NCI-H446 (cell line): ENCODE results near the gene PPP4R3B.
A peak's percentile ranks its signal among the peaks of the same experiment; 100 is the strongest.
"Not testable (repeated sequence)": the region's sequence is repeated elsewhere in the genome, so short reads cannot be mapped to it uniquely, and the experiment has no call there.

Source experiments
- DNase-seq, 2 experiments: peaks; one replicate each; lab custom pipeline; 2025; lab: John Stamatoyannopoulos, UW

The PPP4R3B gene

DNA sequence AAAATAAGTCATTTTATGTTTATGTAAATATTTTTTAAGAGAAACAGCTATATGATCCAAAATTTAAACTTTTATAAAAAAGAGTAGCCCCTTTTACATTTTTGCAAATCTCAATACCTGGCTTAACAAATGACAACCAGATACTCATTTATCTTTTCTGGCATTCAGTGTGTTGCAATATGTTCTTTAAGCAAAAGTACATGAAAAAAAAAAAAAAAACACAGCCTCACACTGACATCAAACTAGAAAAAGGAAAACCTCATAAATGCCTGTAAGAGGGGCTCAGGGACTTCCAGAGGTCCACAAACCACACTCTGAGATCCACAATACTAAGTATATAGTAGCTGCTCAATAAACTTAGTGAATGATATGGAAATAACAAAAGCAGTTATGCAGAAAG lies 21.9 kb downstream of the PPP4R3B start:
- no peak for DNase-seq

DNA sequence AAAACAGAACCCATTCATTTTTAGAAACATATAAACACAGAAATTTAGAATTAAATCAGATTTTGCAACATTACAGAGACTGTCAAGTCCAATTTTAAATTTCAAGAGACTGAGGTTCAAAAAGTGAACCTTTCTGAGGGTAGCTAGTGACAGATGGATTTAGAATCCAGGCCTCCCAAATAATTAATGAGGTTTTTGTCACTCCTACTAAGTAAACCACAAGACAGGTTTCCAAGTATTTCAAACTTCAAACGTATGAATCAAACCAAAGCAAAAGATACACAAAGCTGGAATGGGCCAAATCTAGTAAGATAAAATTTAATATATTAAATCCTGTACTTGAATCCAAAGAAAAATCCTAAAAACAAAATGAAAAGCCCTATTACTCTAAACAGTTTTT lies 25.3 kb downstream of the PPP4R3B start:
- DNase-seq = no peak

DNA sequence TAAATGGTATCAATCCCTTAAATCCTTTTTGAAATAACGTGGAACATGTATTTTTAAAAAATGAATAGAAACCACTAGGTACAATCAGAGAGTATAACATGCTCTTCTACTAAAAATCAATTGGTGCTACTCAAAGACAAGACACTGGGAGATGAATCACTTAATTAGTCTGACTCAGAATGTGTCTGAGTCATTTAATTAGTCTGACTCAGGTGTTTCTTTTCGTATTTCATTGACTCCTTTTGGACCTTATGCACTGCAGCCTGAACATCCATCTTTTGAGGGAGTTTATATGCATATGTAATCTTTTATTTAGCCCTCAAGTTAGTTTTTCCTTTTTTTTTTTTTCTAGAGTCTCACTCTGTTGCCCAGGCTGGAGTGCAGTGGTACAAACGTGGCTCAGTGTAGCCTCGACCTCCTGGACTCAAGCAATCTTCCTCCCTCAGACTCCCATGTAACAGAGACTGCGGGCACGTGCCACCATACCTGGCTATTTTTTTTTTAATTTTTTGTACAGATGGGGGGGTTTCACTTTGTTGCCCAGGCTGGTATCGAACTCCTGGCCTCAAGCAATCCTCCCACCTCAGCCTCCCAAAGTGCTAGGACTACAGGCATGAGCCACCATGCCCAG lies 26.5 kb downstream of the PPP4R3B start:
- peak in 1 of 2 experiments; percentile 28 for DNase-seq

DNA sequence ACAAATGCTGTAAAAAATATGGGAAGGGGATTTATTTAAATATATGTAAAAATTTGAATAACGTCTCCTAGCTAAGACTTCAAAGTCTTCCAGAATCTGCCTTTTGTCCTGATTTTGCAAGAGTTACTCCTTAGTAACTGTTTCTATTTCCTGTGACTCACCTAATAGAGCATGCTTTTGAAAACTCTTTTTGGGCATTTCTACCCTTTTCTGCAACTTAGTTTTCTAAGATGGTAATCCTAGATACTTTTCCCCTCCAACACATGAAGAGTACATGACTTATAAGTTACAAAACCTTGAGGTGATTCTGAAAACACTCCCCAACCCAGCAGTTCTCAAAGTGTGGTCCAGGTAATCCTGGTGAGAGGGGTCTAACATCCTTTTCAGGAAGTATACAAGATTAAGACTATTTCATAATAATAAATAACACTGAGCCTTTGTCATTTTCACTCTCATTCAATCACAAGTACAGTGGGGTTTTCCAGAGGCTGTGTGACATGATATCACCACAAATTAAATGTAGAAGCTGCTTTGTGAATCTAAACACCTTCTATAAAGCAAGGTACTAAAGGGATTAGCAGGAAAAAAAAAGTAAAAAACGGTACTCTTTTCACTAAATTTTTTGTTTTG lies 31.9 kb downstream of the PPP4R3B start:
- DNase-seq = no peak

GRCh38 chr2:55581874-55582547 lies 35.4 kb downstream of the PPP4R3B start:
- DNase-seq = peak; percentile 17 to 22

DNA sequence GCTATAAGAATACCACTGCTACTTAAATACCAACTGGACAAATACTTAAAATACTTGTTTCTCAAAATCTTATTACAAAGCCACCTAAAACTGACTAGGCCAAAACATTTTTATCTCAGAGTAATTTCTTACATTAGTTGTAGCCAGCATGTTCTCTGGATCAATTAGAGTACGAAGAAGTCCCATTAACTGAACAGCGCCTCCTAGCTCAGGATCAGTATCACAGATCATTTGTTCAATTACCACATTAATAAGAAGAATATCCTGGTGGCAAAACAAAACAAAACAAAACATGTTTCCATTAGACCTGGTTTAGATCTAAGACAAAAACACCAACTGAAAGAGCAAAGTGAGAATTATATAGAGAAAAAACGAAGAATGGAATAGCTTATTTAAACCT lies 36.0 kb downstream of the PPP4R3B start:
- DNase-seq = peak in 1 of 2 experiments; percentile 4

DNA sequence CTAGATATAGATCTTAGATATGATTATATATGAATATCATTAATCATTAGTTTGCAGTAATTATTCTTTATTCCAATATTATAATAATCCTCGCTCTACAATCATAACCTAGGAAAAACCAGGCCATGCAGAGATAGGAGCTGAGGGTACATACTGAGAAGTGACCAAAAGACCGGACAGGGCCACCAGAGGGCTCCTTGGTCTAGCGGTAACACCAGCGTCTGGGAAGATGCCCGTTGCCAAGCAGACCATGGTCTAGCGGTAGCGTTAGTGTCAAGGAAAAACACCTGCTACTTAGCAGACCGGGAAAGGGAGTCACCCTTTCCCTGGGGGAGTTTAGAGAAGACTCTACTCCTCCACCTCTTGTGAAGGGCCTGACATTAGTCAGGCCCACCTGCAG lies 48.4 kb downstream of the PPP4R3B start:
- not testable (repeated sequence) for DNase-seq

DNA sequence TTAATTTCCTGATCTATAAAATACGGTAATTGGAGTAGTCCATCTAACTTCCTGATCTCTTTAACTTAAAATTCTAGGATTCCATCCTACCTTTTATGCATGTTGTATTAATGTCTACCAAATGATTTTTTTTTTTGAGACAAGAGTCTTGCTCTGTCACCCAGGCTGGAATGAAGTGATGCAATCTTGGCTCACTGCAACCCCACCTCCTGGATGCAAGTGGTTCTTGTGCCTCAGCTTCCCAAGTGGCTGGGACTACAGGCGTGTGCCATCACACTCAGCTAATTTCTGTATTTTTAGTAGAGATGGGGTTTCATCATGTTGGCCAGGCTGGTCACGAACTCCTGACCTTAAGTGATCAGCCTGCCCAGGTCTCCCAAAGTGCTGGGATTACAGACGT lies 50.1 kb downstream of the PPP4R3B start:
- DNase-seq = no peak

- no peak for DNase-seq
Observed at GRCh38 chr2:55565613-55566012, 51.8 kb downstream of the PPP4R3B start.

- DNase-seq = no peak
Observed at GRCh38 chr2:55560855-55561254, 56.6 kb downstream of the PPP4R3B start.

- DNase-seq = no peak
Observed at GRCh38 chr2:55556809-55557208, 60.6 kb downstream of the PPP4R3B start.

DNA sequence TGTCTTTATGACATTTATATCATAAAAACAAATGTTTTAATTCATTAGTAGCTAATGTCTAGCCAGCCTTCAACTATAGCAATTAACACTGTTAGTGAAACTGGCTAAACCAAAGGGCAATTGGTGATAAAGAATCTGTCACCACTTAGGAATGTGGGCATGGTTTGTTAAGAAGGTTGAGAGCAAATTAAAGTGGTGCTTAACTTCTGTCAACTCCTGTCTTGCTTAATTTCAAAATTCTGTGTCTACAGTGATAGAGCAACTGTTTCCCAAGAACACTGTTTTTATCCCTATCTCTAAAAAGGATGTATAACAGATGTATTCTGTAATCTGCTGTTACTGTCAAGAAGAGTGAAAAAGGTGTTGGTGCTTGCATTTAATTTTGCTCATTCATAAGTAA lies 61.4 kb downstream of the PPP4R3B start:
- DNase-seq = no peak

GRCh38 chr2:55553321-55553720 lies 64.1 kb downstream of the PPP4R3B start:
- DNase-seq = no peak

GRCh38 chr2:55550368-55551102 lies 66.9 kb downstream of the PPP4R3B start:
- DNase-seq = no peak

GRCh38 chr2:55547679-55548078 lies 69.7 kb downstream of the PPP4R3B start:
- not testable (repeated sequence) for DNase-seq

DNA sequence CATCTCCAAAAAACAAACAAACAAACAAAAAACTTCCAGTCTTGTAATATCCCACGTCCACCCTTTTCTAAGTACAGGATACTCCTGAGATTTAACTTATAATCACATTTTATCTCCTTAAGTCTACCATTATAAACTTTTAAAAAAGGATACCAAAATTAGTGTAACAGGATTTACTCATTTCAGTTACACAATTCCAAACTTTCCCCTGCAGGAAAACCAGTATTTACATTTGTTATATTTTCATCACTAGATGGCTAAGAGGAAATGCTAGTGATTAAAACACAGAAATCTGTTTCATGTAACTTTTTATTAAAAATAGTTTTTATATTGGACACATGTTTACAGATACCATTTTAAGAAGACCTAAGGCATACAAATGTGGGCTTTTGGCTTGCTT lies 70.4 kb downstream of the PPP4R3B start:
- no peak for DNase-seq

- no peak for DNase-seq
Observed at GRCh38 chr2:55530539-55531081, 86.8 kb downstream of the PPP4R3B start.

DNA sequence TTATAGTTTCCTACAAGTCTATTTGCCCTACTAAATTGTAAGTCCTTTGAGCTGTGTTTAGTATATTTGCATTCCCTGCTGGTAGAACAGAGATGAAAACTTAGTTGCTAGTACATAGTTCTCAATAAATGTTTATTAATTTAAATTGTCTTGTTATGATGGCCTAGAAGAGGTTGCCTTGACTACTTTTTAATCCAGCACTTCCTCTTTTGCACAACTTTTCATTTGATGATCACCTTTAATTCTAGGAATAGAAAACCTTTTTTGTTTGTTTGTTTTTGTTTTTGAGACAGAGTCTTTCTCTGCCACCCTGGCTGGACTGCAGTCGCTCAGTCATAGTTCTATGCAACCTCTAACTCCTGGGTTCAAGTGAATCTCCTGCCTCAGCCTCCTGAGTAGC lies 91.2 kb downstream of the PPP4R3B start:
- DNase-seq = no peak

GRCh38 chr2:55524884-55525437 lies 92.5 kb downstream of the PPP4R3B start:
- DNase-seq = no peak

DNA sequence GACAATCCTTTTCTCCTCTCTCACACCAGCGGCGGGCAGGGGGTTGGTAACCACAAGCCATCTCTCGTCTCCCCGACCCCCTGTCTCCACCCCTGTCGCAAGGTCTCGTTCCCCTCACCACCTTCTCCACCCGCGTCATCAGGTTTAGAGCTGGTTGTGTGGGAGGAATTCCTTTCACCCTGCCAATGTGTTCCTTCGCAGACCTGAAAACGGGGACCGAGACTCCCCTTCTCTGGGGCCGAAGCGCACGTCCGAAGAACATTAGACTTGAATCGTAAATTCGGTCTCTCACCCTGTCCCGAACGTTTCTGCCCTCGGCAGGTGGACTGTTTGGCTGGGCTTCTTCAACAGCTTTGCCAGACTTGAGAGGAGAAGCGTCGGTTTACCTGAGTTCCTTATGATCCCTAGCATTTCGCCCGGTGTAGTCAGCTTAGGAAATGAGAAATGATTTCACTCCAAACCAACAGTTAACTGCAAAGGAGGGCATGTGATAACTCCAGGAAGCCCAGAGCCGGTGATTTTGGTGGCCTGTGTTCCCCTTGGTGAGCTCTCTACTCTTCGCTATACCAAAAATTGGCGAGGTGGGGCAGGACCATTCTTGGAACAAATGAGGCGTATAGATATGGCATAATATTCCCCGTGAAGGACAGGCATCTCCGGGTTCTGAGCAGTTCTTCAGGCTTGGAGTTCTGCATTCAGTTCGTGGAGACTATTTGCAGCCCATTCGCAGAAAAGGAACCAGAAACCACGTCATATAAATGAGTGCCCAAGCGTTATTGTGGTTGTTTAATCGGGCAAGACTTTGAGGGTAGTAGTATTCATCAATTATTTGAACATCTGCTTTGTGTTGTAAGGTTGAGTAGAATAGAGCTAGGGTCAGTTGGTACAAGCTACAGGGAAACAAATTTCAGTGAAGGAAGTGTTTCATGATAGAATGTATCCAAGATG lies 97.2 kb downstream of the PPP4R3B start:
- DNase-seq = peak in 1 of 2 experiments; percentile 19

GRCh38 chr2:55518841-55519165 lies 98.6 kb downstream of the PPP4R3B start:
- DNase-seq = no peak
